A673 (cell line): ENCODE measurements around the gene IQCE. TPM values are rescaled to one million over a fixed set of nuclear protein-coding genes. Genes with fewer than 3 reads are reported as not detected.

Experiments
- BruUV-seq: library from RNA; stranded (reverse); fragments of 400-500 nt; replicated peaks from 2 replicates; lab custom pipeline; 2021; lab: Mats Ljungman, UMichigan
- CTCF ChIA-PET: fragments of 300-600 bp; sonication (Branson Sonifier 250); formaldehyde crosslinking; loops from one replicate; lab custom pipeline; 2022; ENCODE audit warnings: antibody characterized with exemption; lab: Charles Lee
- POLR2A ChIA-PET: fragments of 300-600 bp; sonication (Branson Sonifier 250); formaldehyde crosslinking; loops from one replicate; lab custom pipeline; 2022; ENCODE audit warnings: antibody characterized with exemption; ENCODE audit not compliant: low non-redundant PET; lab: Charles Lee
- DNase-seq: peaks from one replicate; pipeline ENCODE4 v3.0.0-alpha.2; 2015; ENCODE audit warnings: low spot score
- H3K27ac ChIP-seq: fragments of 200-600 bp; sonication (generic); 2 replicates; pipeline ENCODE4 v1.5.1; 2016; ENCODE audit warnings: mixed run types, low read depth, mild to moderate bottlenecking, mixed read lengths, antibody characterized with exemption, low read length; ENCODE audit not compliant: poor library complexity, severe bottlenecking
- H3K27me3 ChIP-seq: fragments of 200-600 bp; sonication (generic); replicated peaks from 2 replicates; pipeline ENCODE4 v1.6.1; 2017; ENCODE audit warnings: mixed run types, low read depth, mild to moderate bottlenecking, mixed read lengths, antibody characterized with exemption, low read length; ENCODE audit not compliant: insufficient read depth, poor library complexity
- H3K36me3 ChIP-seq: fragments of 200-600 bp; sonication (generic); 2 replicates; pipeline ENCODE4 v1.6.1; 2016; ENCODE audit warnings: mixed run types, mild to moderate bottlenecking, mixed read lengths, antibody characterized with exemption, low read length; ENCODE audit not compliant: insufficient read depth, poor library complexity, severe bottlenecking
- H3K4me1 ChIP-seq: fragments of 200-600 bp; sonication (generic); 2 replicates; pipeline ENCODE4 v1.6.1; 2017; ENCODE audit warnings: mixed run types, mild to moderate bottlenecking, mixed read lengths, antibody characterized with exemption, low read length; ENCODE audit not compliant: insufficient read depth, poor library complexity, severe bottlenecking
- H3K4me3 ChIP-seq: fragments of 200-600 bp; sonication (generic); 2 replicates; pipeline ENCODE4 v1.5.1; 2016; ENCODE audit warnings: low read depth, mixed run types, mild to moderate bottlenecking, mixed read lengths, low read length; ENCODE audit not compliant: poor library complexity, severe bottlenecking
- H3K9me3 ChIP-seq: fragments of 200-600 bp; sonication (generic); 2 replicates; pipeline ENCODE4 v1.6.1; 2016; ENCODE audit warnings: mixed run types, low read depth, mild to moderate bottlenecking, mixed read lengths, antibody characterized with exemption, low read length; ENCODE audit not compliant: poor library complexity, severe bottlenecking
- CTCF ChIP-seq: fragments of 300-800, 200-600 bp; sonication (generic); conservative IDR thresholded peaks from 2 replicates; pipeline ENCODE4 v1.5.1; 2017; ENCODE audit warnings: low read depth, mild to moderate bottlenecking, antibody characterized with exemption, low read length, moderate library complexity, mixed read lengths
- EZH2 ChIP-seq: fragments of 200-600 bp; sonication (generic); IDR thresholded peaks from 2 replicates; pipeline ENCODE4 v1.6.1; 2017; ENCODE audit warnings: borderline replicate concordance, low read depth, mild to moderate bottlenecking, mixed read lengths, antibody characterized with exemption, low read length; ENCODE audit not compliant: poor library complexity, severe bottlenecking
- intact Hi-C: fragments of 100-400 bp; cut with micrococcal nuclease; formaldehyde crosslinking; loops from one replicate; pipeline ENCODE4 v1.10.0; 2022; ENCODE audit not compliant: unreplicated experiment
- total RNA-seq: library from RNA; stranded (reverse); gene quantifications from 2 replicates; pipeline ENCODE4 v1.2.3, GENCODE V29; 2021

Gene IQCE
- total RNA-seq, 1 experiment from 2014 or later, result 35.4 TPM

GRCh38 chr7:2611922-2612321 lies 53.1 kb downstream of the IQCE start:
- Histone ChIP-seq H3K27ac (no peak overlapping the region), H3K4me3 (no peak overlapping the region), H3K27me3 (no peaks in the 10 kb centered on the region), H3K4me1 (peaks cover 17% of the 10 kb centered on the region), H3K36me3 (no peaks in the 10 kb centered on the region), H3K9me3 (no peaks in the 10 kb centered on the region)
- intact Hi-C loops, result no loop called here
- no TSS peak for BruUV-seq
- POLR2A ChIA-PET, result no interaction called here
- CTCF ChIA-PET, result no interaction called here
- DNase-seq, result no peak
- TF ChIP-seq EZH2 (no peak), CTCF (no peak)

GRCh38 chr7:2612445-2613097 lies 53.8 kb downstream of the IQCE start:
- Histone ChIP-seq H3K4me3 (no peak overlapping the region), H3K27ac (no peak overlapping the region), H3K9me3 (no peaks in the 10 kb centered on the region), H3K4me1 (peaks cover 20% of the 10 kb centered on the region), H3K27me3 (no peaks in the 10 kb centered on the region), H3K36me3 (no peaks in the 10 kb centered on the region)
- no TSS peak for BruUV-seq
- intact Hi-C loops, result no loop called here
- TF ChIP-seq EZH2 (no peak), CTCF (no peak)
- POLR2A ChIA-PET, result no interaction called here
- no peak for DNase-seq
- CTCF ChIA-PET, result no interaction called here

- Histone ChIP-seq H3K27ac (no peak overlapping the region), H3K4me3 (no peak overlapping the region), H3K9me3 (no peaks in the 10 kb centered on the region), H3K4me1 (peaks cover 22% of the 10 kb centered on the region), H3K27me3 (no peaks in the 10 kb centered on the region), H3K36me3 (no peaks in the 10 kb centered on the region)
- ChIA-PET POLR2A (no interaction called here), CTCF (interaction anchor here (0.7 to 0.9 kb wide), 2 partner anchors 12 to 58 kb away, joined by 3 to 4 read pairs; partner anchors contain the start of gene BRAT1)
- intact Hi-C loops, result no loop called here
- no TSS peak for BruUV-seq
- no peak for DNase-seq
- TF ChIP-seq CTCF, result no peak
- TF ChIP-seq EZH2, result no peak
These were observed 54.5 kb downstream of the IQCE start for GRCh38 chr7:2613098-2613930.
